GM21786 (cell line): Measurements from ENCODE around the gene AUH.
A peak's percentile ranks its signal among the peaks of the same experiment; 100 is the strongest.

Source experiments
- ATAC-seq: cut with Tn5 transposase; IDR thresholded peaks from one replicate; pipeline ENCODE4 v1.9.1; 2021; ENCODE audit not compliant: unreplicated experiment

Gene AUH

DNA sequence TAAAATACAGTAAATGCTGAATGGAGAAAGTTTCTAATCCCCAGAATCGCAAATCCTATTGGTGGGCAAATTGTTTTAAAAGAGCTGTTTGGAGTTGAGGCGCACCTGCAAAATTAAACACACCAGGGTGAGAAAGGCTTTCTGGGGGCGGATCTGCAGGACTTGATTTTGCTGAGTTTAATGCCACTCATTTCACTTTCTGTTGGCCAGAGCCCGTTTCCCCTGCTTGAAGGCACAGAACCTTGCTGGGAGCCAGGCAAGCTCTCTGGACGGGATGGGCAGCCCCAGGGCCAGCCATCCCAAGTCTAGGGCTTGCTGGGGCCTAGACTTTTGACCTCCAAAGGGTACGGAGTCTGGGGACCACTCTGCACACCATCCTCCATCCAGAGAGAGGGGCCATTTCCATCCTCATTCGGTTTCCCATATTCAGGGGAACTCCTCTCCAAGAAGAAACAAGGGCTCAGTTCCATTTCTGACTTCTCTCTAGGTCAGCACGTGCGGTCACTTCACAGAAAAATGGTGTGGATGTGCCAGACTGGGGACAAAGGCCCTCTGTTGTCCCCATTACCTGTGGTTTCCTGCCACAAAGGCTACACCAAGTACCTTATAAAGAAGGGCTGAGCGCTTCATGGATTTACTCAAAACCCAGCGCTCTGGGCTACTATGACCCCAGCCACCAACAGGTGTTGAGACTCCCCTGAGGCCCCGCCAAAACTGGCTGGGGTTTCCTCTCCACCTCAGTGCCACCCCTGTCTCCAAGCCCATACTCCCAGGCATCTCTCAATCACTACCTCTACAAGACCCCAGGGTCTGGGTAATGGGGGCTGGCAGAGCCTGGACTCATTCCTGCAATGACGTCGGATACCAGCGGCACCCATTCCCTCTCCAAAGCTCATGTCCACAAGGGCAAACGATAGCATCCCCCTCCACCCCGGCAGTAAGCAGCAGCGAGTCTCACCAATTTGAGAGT is 170.0 kb downstream of the AUH start:
- ATAC-seq, result peak; percentile 69

- no peak for ATAC-seq
These were observed 171.7 kb downstream of the AUH start for GRCh38 chr9:91190062-91190461.

DNA sequence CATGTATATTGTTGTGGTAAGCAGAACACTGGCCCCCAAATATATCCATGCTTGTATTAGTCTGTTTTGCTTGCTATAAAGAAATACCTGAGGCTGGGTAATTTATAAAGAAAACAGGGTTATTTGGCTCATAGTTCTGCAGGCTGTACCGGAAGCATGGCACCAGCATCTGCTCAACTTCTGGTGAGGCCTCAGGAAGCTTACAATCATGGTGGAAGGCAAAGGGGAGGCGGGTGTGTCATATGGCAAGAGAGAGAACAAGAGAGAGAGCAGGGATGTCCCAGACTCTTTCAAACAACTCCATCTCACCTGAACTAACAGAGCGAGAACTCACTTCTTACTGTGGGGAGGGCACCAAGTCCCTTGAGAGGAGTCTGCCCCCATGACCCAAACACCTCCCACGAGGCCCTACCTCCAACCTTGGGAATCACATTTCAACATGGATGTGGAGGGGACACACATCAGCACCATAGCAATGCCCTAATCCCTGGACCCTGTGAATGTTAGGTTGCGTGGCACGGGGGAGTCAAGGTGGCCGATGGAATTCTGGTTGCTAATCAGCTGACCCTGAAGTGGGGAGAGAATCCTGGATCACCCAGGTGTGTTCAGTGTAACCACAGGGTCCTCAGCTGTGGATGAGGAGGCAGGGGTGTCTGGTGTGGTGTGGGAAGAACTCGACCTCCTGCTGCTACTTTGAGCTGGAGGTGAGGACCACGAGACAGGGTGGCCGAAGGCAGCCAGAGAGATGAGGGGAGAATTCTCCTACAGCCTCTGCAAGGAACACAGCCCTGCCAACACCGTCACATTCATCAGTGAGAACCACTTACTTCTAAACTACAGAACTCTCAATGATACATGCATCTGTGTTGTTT is 172.8 kb downstream of the AUH start:
- ATAC-seq, result no peak

DNA sequence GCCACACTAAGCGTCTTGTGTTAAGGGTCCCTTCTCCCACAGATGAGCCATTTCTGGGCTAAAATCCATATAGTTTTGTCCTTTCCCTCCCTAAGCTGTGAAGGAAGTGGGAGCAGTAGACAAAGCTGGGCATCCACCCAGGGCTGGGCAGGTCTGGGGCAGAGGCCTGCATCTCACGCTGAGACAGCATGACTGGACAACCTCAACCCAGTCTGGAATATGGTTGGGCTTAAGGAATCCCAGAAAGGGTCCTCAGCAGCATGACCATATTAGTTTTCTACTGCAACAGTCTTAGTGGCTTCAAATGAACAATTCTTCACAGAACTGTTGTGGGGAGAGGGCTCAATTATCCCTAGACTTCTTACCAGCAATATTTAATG is 173.8 kb downstream of the AUH start:
- no peak for ATAC-seq

DNA sequence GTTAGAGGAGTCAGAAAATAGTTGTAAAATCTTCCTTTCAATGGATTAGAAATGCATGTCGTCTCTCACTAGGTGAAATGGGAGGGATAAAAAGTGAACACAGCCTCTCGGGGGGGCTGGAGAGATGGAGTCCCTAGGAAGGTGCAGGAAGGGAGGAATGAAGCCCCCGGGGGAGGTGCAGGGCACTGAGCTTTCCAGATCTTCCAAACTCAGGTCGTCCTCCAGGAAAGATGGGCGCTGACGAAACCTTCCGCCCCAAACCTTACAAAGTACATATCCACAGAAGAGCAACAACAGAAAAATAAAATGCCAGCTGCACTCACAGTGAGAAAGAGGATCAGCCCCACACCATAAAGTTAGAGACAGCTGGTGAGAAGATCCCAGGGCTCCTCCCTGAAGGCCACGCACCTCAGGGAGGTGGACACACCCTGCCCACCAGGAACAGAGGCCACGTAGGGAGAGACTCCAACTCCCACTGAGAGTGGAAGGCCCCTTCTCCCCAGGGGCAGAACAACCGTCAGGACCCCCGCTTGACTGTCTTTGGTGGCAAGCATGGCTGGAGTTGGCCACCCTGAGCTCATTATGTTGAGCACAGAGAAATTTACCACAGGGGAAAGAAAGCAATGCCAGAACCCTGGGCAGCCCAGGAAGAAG is 174.3 kb downstream of the AUH start:
- no peak for ATAC-seq

- no peak for ATAC-seq
These were observed 175.0 kb downstream of the AUH start for GRCh38 chr9:91186632-91187108.

GRCh38 chr9:91185193-91185886 is 176.4 kb downstream of the AUH start:
- ATAC-seq, result no peak

DNA sequence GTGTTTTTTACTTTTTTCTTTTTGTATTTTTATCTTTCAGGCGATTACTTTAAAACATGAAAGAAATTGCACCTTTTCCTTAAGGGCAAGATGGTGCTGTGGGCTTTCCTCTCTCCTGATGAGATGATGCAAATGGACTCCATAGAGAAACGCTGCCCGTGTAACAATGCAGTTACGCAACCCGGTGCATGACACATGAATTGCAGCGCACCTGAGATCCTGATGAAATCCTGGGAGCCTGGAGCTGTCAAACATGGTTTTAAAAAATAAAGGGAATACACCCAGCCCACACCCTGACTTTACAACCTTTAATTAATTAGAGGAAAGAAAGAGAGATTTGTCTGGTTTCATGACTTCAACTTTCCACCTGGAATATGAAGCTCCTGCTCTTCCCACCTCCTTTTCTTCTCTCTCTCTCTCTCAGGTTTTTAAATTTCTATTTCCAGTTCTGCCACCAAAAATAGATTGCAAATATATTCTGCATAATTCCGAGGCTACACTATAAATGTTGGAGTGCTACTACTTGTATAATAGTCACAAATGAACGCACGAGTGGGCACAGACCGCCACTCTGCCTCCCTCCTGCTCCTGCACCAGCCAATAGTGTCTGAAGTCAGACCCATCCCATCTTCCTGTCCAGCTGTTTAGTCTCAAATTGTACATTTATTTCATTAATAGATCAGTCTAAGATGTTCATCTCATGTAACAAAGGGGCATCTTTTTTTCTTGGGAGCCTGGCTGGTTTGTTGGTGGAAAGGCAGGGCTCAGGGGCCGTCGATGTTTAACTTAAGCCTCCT is 179.1 kb downstream of the AUH start:
- no peak for ATAC-seq

- ATAC-seq, result no peak
These were observed 180.2 kb downstream of the AUH start for GRCh38 chr9:91181541-91181940.

GRCh38 chr9:91180930-91181268 is 180.8 kb downstream of the AUH start:
- ATAC-seq, result no peak

DNA sequence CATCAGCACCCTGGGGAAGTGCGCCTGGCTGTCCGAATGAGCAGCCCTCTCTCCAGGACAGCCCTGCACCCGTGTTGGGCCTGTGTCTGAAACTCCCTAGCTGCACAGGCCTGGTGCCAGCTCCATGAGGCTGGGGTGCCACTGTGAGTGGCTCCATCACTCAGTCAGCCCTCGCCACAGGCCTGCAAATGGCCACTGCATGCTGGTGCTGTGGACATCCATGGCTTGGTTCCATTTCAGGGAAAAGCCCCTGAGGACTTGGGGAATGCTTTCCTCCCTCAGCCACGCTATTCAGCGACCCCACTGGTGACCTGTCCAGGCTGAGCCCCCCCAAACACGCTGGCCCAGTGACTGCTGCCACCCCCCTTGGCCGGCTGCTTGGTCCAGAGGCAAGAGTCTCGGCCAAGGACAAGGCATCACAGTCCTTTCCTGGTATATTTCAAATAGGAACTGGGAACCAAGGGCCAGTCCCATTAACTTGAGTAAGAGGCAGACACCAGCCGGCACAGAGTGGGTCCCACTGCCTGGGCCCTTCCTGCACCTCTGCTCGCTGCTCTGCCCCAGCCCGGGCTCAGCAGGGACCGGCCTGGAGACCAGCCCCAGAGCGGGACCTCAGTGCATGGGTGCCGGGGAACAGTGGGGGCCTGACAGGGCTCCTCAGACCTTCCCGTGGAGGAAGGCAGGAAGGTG is 181.3 kb downstream of the AUH start:
- no peak for ATAC-seq

DNA sequence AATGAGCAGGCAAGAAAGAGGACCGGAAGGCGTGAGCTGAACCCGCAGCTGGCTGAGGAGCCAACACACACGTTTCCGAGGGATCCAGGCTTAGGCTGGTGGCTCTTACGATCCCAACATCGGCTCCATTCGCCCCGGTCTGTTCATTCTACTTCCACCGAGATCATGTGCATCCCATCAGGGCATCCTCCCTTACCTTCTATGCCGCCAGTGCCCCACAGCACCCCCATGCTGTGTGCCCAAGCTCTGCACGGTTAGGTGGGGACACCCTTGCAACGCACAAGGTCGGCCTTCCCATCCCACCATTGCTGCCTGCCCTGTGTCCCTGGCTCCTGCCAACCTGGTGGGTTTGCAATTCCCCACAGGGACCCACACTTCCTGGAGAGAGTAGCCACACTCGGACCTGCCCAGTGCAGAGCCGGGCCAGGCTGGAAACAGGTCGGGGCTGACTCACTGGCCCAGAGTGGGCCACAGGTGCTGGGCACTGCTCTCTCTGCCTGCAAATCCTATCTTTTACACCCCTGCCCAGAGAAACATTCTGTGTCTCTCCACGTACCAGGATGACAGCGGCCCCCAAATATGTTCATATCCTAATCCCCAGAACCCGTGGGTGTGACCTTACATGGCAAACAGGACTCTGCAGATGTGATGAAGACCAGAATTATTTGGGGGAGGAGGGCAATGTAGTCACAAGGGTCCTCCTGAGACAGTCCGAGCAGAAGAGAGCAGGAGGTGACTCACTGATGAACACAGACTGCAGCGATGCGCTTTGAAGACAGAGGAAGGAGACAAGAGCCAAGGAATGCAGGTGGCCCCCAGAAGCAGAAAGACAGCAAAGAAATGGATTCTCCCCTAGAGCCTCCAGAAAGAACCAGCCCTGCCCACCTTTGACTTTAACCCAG is 182.2 kb downstream of the AUH start:
- no peak for ATAC-seq

- no peak for ATAC-seq
These were observed 183.2 kb downstream of the AUH start for GRCh38 chr9:91178281-91179236.

- no peak for ATAC-seq
These were observed 183.9 kb downstream of the AUH start for GRCh38 chr9:91177661-91178280.

GRCh38 chr9:91177081-91177480 is 184.6 kb downstream of the AUH start:
- no peak for ATAC-seq

DNA sequence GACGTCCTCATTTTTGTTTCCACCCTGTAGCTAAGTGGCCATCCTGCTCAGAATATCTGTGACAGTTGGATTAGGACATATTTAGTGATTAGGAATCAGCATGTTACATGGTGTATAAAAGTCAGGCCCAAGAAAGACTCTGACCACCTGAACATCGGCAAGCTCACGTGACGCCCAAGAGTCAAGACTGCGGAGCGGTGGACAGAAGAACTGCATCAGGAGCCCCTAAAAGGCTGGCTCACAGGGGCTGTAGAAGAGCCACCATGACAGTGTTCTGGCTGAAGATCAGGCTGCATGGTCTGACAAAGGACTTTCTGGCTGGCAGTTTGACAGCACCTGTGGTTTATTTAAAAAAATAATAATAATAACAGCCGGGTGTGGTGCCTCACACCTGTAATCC is 185.3 kb downstream of the AUH start:
- ATAC-seq, result no peak

DNA sequence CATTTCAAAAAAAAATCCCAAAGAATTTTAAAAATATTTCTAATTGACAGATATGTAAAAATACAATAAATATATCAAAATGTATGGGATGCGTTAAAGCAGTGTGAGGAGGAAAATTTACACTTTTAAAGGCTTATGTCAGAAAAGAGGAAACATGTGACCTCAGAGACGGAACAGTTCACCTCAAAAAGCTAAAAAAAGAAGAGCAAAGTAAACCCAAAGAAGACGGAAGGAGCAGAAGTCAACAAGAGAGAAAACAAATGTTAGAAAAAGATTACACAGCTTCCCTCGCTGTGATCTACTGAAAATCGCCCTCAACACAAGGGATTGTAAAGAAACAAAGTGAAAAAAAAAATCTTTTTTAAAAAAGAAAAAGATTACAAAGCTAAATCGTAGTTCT is 186.9 kb downstream of the AUH start:
- no peak for ATAC-seq
